Esophagus muscularis mucosa (tissue), 4 donors: ENCODE results near the gene KNTC1. TPM values are rescaled to one million over a fixed set of nuclear protein-coding genes. Genes with fewer than 3 reads are reported as not detected.

ENCODE experiments used
- DNase-seq: peaks from one replicate; pipeline ENCODE4 v3.0.0-alpha.2; 2017; ENCODE audit errors: extremely low spot score
- H3K27ac ChIP-seq, 4 donors: fragments of 200-600 bp; sonication (generic); replicated peaks in 1 of 4; 1 replicate in 3 of 4; 2 replicates in 1 of 4; pipeline ENCODE4 v1.5.1; 2016 to 2019; ENCODE audit warnings: mild to moderate bottlenecking in 1 of 4
- H3K27me3 ChIP-seq, 4 donors: fragments of 200-600 bp; sonication (generic); one replicate each; pipeline versions ENCODE4 v1.5.1 to v1.6.0; 2016 to 2019
- H3K36me3 ChIP-seq, 4 donors: fragments of 200-600 bp; sonication (generic); one replicate each; pipeline ENCODE4 v1.5.1; 2016 to 2019
- H3K4me1 ChIP-seq, 4 donors: fragments of 200-600 bp; sonication (generic); one replicate each; pipeline ENCODE4 v1.5.1; 2016 to 2019
- H3K4me3 ChIP-seq, 4 donors: fragments of 200-600 bp; sonication (generic); 1 replicate in 2 of 4; 2 replicates in 2 of 4; pipeline ENCODE4 v1.5.1; 2016 to 2019; ENCODE audit warnings: mild to moderate bottlenecking in 4 of 4, moderate library complexity in 1 of 4
- H3K9me3 ChIP-seq, 4 donors: fragments of 200-600 bp; sonication (generic); 1 replicate in 3 of 4; 2 replicates in 1 of 4; pipeline ENCODE4 v1.5.1; 2016 to 2019
- CTCF ChIP-seq, 3 experiments: fragments of 200-600 bp in 2 of 3; fragments of 450-650 bp in 1 of 3; sonication (generic) in 2 of 3; IDR thresholded peaks; one replicate each; pipeline ENCODE4 v1.5.1; 2017 to 2019; ENCODE audit warnings: antibody characterized with exemption in 3 of 3, mild to moderate bottlenecking in 2 of 3, moderate library complexity in 1 of 3
- EP300 ChIP-seq: sonication (generic); formaldehyde crosslinking; IDR thresholded peaks from one replicate; pipeline ENCODE4 v1.6.1; 2017; ENCODE audit warnings: antibody characterized with exemption
- POLR2A ChIP-seq: fragments of 450-650 bp; IDR thresholded peaks from one replicate; pipeline ENCODE4 v1.6.1; 2017; ENCODE audit warnings: antibody characterized with exemption, moderate library complexity, mild to moderate bottlenecking, low read depth
- POLR2AphosphoS5 ChIP-seq, 2 donors: sonication (generic); formaldehyde crosslinking; IDR thresholded peaks; one replicate each; pipeline ENCODE4 v1.6.1; 2017; ENCODE audit warnings: antibody characterized with exemption in 2 of 2
- WGBS: methylation state at CpG from one replicate; pipeline ENCODE4 v1.1.5; 2018; 5-methylcytosine and 5-hydroxymethylcytosine counted together
- intact Hi-C: fragments of 100-400 bp; cut with DNase I; formaldehyde crosslinking; loops from one replicate; pipeline ENCODE4 v1.15.1; 2023
- total RNA-seq, 4 donors: library from RNA; depleted of rRNA; stranded (reverse); fragments of >200 nt; gene quantifications; one replicate each; pipeline versions ENCODE4 v1.1.0 to v1.2.1, GENCODE V29; 2016

KNTC1 gene
- total RNA-seq, 4 donors from 2014 or later, result 4.3 to 11.2 (median 6.3) TPM

- Histone ChIP-seq H3K4me3 (no peak overlapping the region), H3K27ac (no peak overlapping the region), H3K9me3 (no peaks in the 10 kb centered on the region), H3K4me1 (no peaks in the 10 kb centered on the region), H3K36me3 (peaks cover 0 to 25% (median 9%) of the 10 kb centered on the region in 4 donors), H3K27me3 (no peaks in the 10 kb centered on the region)
- DNase-seq, result no peak
- intact Hi-C loops, result no loop called here
- TF ChIP-seq POLR2AphosphoS5 (IDR thresholded peaks at IDR 0.05) (no peak), POLR2A (no peak), CTCF (IDR thresholded peaks at IDR 0.05) (no peak), EP300 (no peak)
These were observed 69.8 kb downstream of the KNTC1 start for GRCh38 chr12:122596838-122597237.

- intact Hi-C loops, result no loop called here
These were observed 75.4 kb downstream of the KNTC1 start for GRCh38 chr12:122602456-122602855.

GRCh38 chr12:122604993-122605392, 77.9 kb downstream of the KNTC1 start:
- Histone ChIP-seq H3K9me3 (no peaks in the 10 kb centered on the region), H3K27me3 (no peaks in the 10 kb centered on the region)

More at GRCh38 chr12:122602456-122602855, 75.4 kb downstream of the KNTC1 start:
- H3K4me3 ChIP-seq, result no peak overlapping the region
- WGBS, result 100% methylated on average over 2 of the region's 2 CpGs
- H3K9me3 ChIP-seq, result no peaks in the 10 kb centered on the region
- no peak for TF ChIP-seq POLR2AphosphoS5 (IDR thresholded peaks at IDR 0.05)
- TF ChIP-seq POLR2A, result no peak
- no peak for TF ChIP-seq EP300
- TF ChIP-seq CTCF (IDR thresholded peaks at IDR 0.05), result no peak
- H3K27me3 ChIP-seq, result no peaks in the 10 kb centered on the region
- DNase-seq, result no peak
- peaks cover 0 to 18% (median 3%) of the 10 kb centered on the region in 4 donors for H3K36me3 ChIP-seq
- no peaks in the 10 kb centered on the region for H3K4me1 ChIP-seq
- H3K27ac ChIP-seq, result no peak overlapping the region

GRCh38 chr12:122609732-122610131, 82.7 kb downstream of the KNTC1 start:
- Histone ChIP-seq H3K9me3 (no peaks in the 10 kb centered on the region), H3K4me3 (no peak overlapping the region), H3K36me3 (peaks cover 0 to 23% (median 6%) of the 10 kb centered on the region in 4 donors), H3K27me3 (no peaks in the 10 kb centered on the region), H3K27ac (no peak overlapping the region), H3K4me1 (peaks cover 0 to 24% (median 23%) of the 10 kb centered on the region in 4 donors)
- no peak for DNase-seq
- TF ChIP-seq POLR2AphosphoS5 (IDR thresholded peaks at IDR 0.05) (no peak), EP300 (no peak), CTCF (IDR thresholded peaks at IDR 0.05) (no peak), POLR2A (no peak)
- intact Hi-C loops, result no loop called here
- 82% methylated on average over 3 of the region's 3 CpGs for WGBS

More at GRCh38 chr12:122604993-122605392, 77.9 kb downstream of the KNTC1 start:
- Histone ChIP-seq H3K27ac (no peak overlapping the region), H3K36me3 (peaks cover 0 to 20% (median 3%) of the 10 kb centered on the region in 4 donors), H3K4me1 (no peaks in the 10 kb centered on the region), H3K4me3 (no peak overlapping the region)
- WGBS, result 95% methylated on average over 4 of the region's 4 CpGs
- TF ChIP-seq CTCF (IDR thresholded peaks at IDR 0.05) (no peak), EP300 (no peak), POLR2A (no peak), POLR2AphosphoS5 (IDR thresholded peaks at IDR 0.05) (no peak)
- intact Hi-C loops, result no loop called here
- DNase-seq, result no peak

GRCh38 chr12:122610207-122610606, 83.2 kb downstream of the KNTC1 start:
- DNase-seq, result no peak
- Histone ChIP-seq H3K9me3 (no peaks in the 10 kb centered on the region), H3K4me1 (peaks cover 0 to 28% (median 28%) of the 10 kb centered on the region in 4 donors), H3K27me3 (no peaks in the 10 kb centered on the region), H3K27ac (no peak overlapping the region), H3K4me3 (no peak overlapping the region), H3K36me3 (peaks cover 0 to 21% (median 6%) of the 10 kb centered on the region in 4 donors)
- intact Hi-C loops, result no loop called here
- TF ChIP-seq CTCF (IDR thresholded peaks at IDR 0.05) (no peak), POLR2A (no peak), POLR2AphosphoS5 (IDR thresholded peaks at IDR 0.05) (no peak), EP300 (no peak)
- 80% methylated on average over 5 of the region's 5 CpGs for WGBS
